RPMI8226 (cell line): ENCODE results near the gene PTCHD1.

Experiments used
- DNase-seq: peaks from one replicate; pipeline ENCODE4 v3.0.0-alpha.2; 2015

PTCHD1 gene

DNA sequence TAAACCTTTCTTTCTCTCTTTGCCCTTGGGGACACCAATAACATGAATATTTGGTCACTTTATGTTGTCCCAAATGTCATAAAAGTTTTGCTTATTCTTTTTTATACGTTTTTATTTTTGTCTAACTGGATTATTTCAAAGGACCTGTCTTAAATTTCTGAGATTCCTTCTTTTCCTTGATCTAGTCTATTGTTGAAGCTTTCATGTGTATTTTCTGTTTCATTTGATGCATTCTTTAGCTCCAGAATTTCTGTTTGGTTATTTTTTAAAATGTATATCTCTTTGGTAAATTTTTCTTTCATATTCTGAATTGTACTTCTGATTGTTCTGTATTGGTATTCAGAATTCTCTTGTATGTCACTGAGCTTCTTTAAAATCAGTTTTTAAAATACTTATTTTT lies 88.3 kb downstream of the PTCHD1 start:
- DNase-seq: no peak

DNA sequence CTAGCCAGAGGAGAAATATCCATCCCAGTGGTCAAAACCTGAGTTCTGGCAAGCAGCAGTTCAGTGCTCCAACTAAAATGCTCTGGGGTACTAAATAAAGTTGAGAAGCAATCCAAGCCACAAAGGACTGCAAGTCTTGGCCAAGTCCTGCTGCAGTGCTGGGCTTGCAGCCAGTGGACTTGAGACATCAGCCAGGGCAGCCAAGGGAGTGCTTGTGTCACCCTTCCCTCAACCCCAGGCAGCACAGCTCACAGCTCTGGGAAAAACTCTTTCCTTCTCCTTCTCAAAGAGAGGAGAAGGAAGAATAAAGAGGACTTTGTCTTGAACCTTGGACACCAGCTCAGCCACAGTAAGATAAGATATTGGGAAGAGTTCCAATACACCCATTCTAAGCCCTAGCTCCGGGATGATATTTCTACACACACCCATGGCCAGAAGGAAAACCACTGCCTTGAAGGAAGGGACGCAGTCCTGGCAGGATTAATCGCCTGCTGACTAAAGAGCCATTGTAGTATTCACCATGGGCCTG lies 99.8 kb downstream of the PTCHD1 start:
- DNase-seq: no peak

DNA sequence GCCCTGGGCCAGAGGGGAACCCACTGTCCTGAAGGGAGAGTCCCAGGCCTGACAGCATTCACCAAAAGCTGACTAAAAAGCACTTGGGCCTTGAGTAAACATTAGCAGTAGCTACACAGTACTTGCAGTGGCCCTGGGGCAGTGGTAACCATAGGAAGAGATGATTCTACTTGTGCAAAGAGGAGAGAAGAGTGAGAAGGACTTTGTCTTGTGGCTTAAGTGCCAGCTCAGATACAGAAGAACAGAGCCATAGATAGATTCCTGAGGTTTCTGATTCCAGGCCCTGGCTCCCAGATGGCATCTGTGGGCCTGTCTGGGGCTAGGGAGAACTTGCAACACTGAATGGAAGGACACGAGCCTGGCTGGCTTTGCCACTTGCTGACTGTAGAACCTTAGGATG lies 100.5 kb downstream of the PTCHD1 start:
- DNase-seq: no peak

DNA sequence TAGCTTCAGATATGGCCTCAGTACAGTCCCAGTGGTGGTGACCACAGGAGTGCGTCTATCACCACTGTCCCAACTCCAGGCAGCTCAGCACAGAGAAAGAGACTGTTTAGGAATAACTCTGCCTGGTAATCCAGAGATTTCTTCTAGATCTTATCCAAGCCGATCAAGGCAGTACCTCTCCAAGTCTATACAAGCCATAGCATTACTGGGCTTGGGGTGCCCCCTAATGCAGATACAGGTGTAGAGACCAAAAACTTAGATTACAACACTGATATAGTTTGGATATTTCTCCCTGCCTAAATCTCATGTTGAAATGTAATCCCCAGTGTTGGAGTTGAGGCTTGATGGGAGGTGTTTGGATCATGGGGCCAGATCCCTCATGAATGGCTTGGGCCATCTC lies 100.9 kb downstream of the PTCHD1 start:
- DNase-seq: no peak

DNA sequence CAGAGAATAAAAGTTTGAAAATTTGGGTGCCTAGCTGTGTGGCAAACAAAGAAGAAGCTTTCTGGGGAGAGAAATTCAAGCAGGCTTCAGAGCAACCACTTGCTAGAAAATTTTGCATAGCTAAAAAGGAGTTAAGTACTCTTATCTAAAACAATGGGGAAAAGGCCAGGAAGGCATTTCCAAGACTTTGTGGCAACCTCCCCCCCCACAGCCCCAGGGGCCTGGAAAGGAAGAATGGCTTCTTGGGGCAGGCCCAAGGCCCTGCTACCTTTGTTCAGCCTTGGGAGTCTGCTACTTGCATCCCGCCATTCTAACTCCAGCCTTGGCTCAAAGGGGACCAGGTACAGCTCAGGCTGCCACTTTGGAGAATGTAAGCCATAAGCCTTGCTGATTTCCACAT lies 102.2 kb downstream of the PTCHD1 start:
- no peak for DNase-seq

DNA sequence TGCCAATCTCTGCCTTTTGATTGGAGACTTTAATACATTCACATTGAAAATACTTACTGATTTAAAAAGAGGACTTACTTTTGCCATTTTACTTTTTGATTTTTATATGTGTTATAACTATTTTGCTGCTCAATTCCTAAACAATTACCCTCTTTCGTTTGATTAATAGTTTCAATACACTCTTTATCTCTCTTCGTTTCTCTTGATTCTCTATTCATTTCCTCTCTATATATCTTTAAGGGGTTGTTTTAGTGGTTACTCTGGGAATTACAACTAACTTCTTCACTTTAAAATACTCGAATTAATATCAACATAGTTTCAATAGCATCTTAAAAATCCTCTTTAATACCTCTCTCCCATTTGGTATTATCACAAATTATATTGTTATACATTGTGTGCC lies 116.6 kb downstream of the PTCHD1 start:
- no peak for DNase-seq
